DMS 273 (cell line): ENCODE results near the gene CNGA3.
"Not testable (repeated sequence)": the region's sequence is repeated elsewhere in the genome, so short reads cannot be mapped to it uniquely, and the experiment has no call there.

Source experiments
- DNase-seq: peaks from one replicate; lab custom pipeline; 2025; ENCODE audit not compliant: unreplicated experiment; lab: John Stamatoyannopoulos, UW

CNGA3 gene

DNA sequence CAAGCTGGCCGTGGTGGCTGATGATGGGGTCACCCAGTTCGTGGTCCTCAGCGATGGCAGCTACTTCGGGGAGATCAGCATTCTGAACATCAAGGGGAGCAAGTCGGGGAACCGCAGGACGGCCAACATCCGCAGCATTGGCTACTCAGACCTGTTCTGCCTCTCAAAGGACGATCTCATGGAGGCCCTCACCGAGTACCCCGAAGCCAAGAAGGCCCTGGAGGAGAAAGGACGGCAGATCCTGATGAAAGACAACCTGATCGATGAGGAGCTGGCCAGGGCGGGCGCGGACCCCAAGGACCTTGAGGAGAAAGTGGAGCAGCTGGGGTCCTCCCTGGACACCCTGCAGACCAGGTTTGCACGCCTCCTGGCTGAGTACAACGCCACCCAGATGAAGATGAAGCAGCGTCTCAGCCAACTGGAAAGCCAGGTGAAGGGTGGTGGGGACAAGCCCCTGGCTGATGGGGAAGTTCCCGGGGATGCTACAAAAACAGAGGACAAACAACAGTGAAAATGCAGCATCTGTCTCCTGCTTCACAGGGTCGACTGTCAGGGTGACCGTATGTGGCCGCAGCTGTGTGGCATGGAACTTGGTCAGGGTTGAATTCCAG, 50.6 kb downstream of the CNGA3 start:
- no peak for DNase-seq

DNA sequence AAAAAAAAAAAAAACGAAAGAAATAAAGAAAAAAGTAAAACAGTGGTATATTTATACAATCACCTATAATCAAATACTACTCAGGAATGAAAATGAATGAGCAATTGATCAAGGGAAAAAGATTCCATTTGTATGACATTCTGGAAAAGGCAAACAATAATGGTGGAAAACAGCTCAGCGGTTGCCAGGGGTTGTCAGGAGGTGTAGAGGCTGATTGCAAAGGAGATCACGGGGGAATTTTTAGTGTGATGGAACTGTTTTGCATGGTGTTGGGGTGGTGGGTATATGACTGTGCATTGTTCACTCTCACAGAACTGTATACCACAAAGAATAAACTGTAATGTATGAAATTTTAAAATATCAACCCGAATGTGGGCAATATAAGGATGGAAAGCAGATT, 52.9 kb downstream of the CNGA3 start:
- DNase-seq = no peak

- DNase-seq = no peak
Measured at GRCh38 chr2:98403878-98404277, 57.6 kb downstream of the CNGA3 start.

- DNase-seq = no peak
Measured at GRCh38 chr2:98404556-98405250, 58.4 kb downstream of the CNGA3 start.

GRCh38 chr2:98405301-98405700, 59.0 kb downstream of the CNGA3 start:
- DNase-seq = no peak

DNA sequence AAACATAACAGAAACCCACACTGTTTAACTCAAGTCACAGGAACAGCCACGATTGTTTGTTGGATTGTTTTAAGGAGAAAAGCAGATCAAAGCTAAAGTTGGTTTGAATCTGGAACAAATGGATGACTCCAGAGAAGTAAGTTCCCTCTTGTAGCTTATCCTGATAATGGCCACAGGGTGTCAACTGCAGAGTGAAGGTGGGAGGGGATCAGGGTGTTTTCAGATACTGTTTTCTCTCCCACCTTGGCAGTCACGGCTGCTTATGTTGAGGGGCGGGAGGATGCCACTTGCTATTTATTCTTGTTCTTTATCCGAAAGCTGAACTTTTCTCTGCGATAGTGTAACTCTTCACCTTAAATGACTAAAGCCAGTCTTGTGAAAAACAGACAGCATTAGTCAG, 61.9 kb downstream of the CNGA3 start:
- DNase-seq = no peak

- DNase-seq = peak; percentile 87
Measured at GRCh38 chr2:98412751-98413458, 66.6 kb downstream of the CNGA3 start.

- DNase-seq = not testable (repeated sequence)
Measured at GRCh38 chr2:98414246-98414645, 68.0 kb downstream of the CNGA3 start.

GRCh38 chr2:98415719-98416248, 69.5 kb downstream of the CNGA3 start:
- not testable (repeated sequence) for DNase-seq

GRCh38 chr2:98416383-98417159, 70.3 kb downstream of the CNGA3 start:
- no peak for DNase-seq

GRCh38 chr2:98419544-98419943, 73.3 kb downstream of the CNGA3 start:
- DNase-seq = no peak

DNA sequence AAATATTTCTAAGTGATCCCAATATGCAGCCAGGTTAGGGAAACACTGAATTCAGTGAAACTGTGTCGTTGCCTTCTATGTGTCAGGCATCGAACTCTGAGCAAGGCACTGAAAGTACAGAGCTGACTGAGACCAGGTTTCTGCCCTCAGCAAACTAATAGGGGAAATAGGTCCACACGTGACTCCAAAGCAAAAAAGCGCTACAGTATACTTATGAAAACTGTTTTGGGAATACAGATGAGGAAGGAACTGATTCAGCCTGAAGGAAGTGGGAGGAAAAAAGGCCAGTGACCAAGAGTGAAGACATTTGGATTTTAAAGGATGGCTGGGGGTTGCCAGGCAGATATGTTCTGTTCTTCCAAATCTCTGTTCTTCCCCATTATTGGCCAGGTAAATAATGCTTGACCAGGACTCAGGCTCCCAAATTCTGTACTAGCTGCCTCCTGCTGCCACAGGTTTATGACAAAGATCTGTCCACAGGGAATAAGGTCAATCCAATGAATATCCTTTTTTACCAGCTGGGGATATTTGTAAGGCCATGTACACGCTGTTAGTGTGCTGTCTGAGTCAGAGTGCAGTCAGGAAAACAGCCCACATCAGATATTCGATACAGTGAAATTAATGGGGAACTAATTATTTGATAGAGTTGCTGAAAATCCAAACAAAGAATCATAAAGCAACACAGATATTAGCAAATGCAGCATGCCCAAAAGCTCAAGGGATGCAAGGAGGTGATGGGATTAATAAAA, 73.9 kb downstream of the CNGA3 start:
- DNase-seq = no peak

GRCh38 chr2:98422449-98422848, 76.2 kb downstream of the CNGA3 start:
- no peak for DNase-seq

- DNase-seq = no peak
Measured at GRCh38 chr2:98426771-98427170, 80.5 kb downstream of the CNGA3 start.

DNA sequence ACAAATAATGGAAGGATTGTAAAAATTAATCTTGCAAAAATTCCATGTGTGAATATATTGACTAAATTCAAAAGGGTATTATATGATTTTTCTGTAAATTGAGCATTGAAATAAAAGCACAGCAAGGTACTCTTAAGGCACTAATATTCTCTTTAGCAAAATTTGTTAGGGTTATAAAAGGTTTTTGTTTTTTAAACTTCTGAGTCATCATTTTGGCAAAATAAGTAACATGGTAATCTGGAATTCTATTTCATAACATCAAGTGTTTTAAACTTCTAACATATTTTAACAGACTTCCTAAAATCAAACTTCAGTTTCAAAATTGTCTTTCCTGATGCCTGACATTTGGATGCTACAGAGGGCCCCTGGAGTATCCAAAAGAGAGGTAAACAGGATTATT, 85.9 kb downstream of the CNGA3 start:
- no peak for DNase-seq

DNA sequence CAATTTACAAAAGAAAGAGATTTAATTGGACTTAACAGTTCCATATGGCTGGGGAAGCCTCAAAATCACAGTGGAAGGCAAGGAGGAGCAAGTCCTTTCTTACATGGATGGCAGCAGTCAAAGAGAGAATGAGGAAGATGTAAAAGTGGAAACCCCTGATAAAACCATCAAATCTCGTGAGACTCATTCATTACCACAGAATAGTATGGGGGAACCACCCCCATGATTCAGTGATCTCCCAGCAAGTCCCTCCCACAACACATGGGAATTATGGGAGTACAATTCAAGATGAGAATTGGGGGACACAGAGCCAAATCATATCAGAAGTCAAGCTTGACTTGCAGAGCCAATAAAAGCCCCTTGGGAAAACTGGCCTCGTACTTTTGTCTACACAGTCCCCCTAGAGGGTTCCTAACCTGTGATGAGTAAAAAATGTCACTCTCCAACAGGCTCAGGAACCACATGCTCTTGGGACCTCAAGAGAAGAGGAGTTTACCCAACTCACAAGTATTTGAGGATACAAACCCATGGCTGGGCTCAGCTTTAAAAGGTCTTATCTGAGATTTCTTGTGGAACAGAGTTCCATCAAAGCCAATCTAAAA, 87.2 kb downstream of the CNGA3 start:
- no peak for DNase-seq

DNA sequence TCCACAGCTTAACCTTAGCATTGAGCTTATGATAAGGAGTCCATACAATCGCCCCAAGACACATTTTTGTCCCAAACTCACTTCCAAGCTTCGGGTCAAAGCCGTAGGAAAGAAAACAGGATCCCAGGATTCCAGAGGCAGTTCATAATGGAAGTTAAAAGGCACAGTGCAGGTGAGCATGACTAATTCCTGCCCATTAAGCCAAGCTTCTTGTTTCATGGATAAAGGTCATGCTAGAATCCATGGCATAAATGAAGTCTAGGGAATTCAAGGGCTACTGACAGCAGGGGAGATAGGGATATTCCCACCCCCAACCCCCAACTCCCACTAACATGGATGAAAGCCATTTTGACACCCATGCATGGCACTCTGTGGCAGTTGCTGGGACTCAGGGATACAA, 88.2 kb downstream of the CNGA3 start:
- DNase-seq = no peak

DNA sequence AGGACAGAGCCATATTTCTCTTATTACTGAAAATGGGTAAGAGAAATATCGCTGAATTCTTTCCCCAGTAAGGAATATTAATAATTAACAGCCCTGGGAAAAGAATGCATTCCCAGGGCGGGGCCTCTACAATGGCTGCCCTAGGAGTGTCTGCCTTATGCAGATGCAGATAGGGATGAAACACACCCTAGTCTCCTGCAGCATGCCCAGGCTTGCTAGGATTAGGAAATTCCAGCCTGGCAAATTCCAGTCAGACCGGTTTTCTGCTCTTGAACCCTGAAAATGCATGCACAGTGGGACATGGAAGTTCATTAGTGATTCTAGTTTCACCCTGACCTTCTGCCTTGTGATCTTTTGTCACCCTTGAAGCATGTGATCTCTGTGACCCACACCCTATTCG, 89.4 kb downstream of the CNGA3 start:
- not testable (repeated sequence) for DNase-seq

DNA sequence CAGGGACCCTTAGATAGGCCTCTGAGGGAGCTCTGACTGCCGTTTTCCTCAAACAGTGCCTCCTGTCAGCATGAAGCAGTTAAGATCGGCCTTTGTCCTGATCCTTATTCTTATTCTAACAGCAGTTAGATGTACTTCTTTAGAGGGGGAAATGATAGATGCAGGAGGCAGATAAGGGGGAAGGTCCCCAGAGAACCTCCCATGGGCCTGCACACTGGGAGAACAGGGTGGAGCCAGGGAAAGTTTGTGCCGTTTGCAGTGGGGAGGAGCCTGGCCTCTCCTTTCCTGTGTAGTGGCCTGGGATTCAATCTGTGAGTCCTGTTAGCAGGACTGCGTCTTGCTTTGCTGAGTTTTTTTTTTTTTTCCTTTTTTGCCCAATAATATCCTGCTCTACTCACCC, 90.5 kb downstream of the CNGA3 start:
- no peak for DNase-seq
